RPMI7951 (cell line): ENCODE data around the gene EFHC1. TPM values are rescaled to one million over a fixed set of nuclear protein-coding genes. Genes with fewer than 3 reads are reported as not detected.

ENCODE experiments used
- DNase-seq: peaks from one replicate; pipeline ENCODE4 v3.0.0-alpha.2; 2012; ENCODE audit warnings: low read depth
- total RNA-seq: library from RNA; depleted of rRNA; stranded (reverse); fragments of >200 nt; shearing (Covaris generic); gene quantifications from 2 replicates; pipeline ENCODE4 v1.2.3, GENCODE V29; 2014; rRNA removed

The EFHC1 gene
- total RNA-seq, 1 experiment from 2014 or later: 37.7 TPM

- no peak for DNase-seq
Observed at GRCh38 chr6:52554684-52555280, 134.6 kb downstream of the EFHC1 start.

GRCh38 chr6:52555518-52556233, 135.5 kb downstream of the EFHC1 start:
- DNase-seq: no peak

- peak; percentile 41 for DNase-seq
Observed at GRCh38 chr6:52557389-52558265, 137.5 kb downstream of the EFHC1 start.

- DNase-seq: no peak
Observed at GRCh38 chr6:52558266-52559000, 138.3 kb downstream of the EFHC1 start.

GRCh38 chr6:52560462-52560861, 140.3 kb downstream of the EFHC1 start:
- no peak for DNase-seq

- no peak for DNase-seq
Observed at GRCh38 chr6:52562911-52563310, 142.8 kb downstream of the EFHC1 start.

GRCh38 chr6:52564856-52565255, 144.7 kb downstream of the EFHC1 start:
- no peak for DNase-seq

GRCh38 chr6:52566201-52566600, 146.1 kb downstream of the EFHC1 start:
- DNase-seq: peak; percentile 30

- DNase-seq: peak; percentile 100
Observed at GRCh38 chr6:52566853-52567279, 146.7 kb downstream of the EFHC1 start.

- DNase-seq: peak; percentile 47
Observed at GRCh38 chr6:52568320-52568719, 148.2 kb downstream of the EFHC1 start.

- peak; percentile 80 for DNase-seq
Observed at GRCh38 chr6:52570291-52570700, 150.2 kb downstream of the EFHC1 start.

GRCh38 chr6:52571099-52571755, 151.1 kb downstream of the EFHC1 start:
- DNase-seq: peak; percentile 57

- DNase-seq: no peak
Observed at GRCh38 chr6:52572536-52572935, 152.4 kb downstream of the EFHC1 start.

GRCh38 chr6:52573295-52573694, 153.2 kb downstream of the EFHC1 start:
- DNase-seq: peak; percentile 53

Other genes starting within 250 kb of the EFHC1 start
- gene IL17A, start 234.0 kb upstream of the EFHC1 start, total RNA-seq: 0.10 and 0.12 TPM in 2 replicates
- gene IL17F, start 175.8 kb upstream of the EFHC1 start, total RNA-seq: not detected in 2 replicates
- gene MCM3, start 135.6 kb upstream of the EFHC1 start, total RNA-seq: 101 and 116 TPM in 2 replicates
- 13.1 and 14.5 TPM in 2 replicates for gene PAQR8, start 58.2 kb upstream of the EFHC1 start, total RNA-seq
- 56.2 and 58.0 TPM in 2 replicates for gene TRAM2, start 156.7 kb downstream of the EFHC1 start, total RNA-seq